ENCODE measurements around the gene CIRBP.

CIRBP gene

GRCh38 chr19:1270213-1270853, 1.2 kb downstream of the CIRBP start:
- no peak for DNase-seq

- DNase-seq = no peak
These were observed 1.9 kb downstream of the CIRBP start for GRCh38 chr19:1270854-1271527.

GRCh38 chr19:1271528-1272422, 2.6 kb downstream of the CIRBP start:
- DNase-seq = no peak

DNA sequence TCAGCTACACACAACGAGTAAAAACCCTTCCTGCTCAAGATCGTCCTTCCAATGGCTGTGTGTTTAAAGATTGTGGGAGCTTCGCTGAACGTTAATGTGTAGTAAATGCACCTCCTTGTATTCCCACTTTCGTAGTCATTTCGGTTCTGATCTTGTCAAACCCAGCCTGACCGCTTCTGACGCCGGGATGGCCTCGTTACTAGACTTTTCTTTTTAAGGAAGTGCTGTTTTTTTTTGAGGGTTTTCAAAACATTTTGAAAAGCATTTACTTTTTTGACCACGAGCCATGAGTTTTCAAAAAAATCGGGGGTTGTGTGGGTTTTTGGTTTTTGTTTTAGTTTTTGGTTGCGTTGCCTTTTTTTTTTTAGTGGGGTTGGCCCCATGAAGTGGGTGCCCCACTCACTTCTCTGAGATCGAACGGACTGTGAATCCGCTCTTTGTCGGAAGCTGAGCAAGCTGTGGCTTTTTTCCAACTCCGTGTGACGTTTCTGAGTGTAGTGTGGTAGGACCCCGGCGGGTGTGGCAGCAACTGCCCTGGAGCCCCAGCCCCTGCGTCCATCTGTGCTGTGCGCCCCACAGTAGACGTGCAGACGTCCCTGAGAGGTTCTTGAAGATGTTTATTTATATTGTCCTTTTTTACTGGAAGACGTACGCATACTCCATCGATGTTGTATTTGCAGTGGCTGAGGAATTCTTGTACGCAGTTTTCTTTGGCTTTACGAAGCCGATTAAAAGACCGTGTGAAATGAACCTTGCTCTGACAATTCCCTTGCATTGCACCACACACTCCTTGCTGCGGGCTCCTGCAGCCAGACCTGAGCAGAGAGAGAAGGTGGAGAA, 3.5 kb downstream of the CIRBP start:
- DNase-seq = no peak

DNA sequence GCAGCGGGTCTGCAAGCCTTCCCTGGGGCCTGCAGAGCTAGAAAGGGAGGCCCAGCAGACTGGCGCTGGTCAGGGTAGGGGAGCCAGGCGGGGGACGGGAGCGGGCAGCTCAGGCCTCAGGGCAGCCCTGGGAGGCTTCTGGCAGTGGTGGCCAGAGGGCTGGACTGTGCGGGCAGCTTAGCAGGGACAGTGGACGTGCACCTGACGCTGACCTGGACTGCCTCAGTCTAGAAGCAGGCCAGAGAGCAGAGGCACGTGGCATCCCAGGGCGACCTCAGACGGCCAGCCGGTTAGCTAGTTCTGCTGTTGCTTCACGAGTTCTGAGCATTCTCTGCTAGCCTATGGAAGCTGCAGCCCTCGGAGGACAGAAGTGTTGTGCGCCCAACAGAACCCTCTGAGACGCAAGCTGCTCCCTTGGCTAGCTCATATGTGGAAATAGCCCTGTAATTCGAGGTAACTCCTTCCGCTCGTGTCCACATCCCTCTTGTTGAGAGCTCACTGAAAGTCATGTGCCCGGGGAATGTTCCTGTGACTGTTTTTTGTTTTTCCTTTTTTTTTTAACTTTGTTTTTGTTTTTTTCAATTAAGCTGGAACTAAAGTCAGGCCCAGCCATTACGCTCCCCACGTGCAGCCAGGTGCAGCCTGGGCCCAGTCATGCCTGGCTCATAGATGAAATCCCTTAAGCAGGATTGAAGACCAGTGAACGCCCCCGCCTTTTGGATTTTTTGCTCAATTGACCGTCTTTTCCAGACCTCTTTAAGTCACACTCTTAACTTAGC, 4.3 kb downstream of the CIRBP start:
- no peak for DNase-seq

DNA sequence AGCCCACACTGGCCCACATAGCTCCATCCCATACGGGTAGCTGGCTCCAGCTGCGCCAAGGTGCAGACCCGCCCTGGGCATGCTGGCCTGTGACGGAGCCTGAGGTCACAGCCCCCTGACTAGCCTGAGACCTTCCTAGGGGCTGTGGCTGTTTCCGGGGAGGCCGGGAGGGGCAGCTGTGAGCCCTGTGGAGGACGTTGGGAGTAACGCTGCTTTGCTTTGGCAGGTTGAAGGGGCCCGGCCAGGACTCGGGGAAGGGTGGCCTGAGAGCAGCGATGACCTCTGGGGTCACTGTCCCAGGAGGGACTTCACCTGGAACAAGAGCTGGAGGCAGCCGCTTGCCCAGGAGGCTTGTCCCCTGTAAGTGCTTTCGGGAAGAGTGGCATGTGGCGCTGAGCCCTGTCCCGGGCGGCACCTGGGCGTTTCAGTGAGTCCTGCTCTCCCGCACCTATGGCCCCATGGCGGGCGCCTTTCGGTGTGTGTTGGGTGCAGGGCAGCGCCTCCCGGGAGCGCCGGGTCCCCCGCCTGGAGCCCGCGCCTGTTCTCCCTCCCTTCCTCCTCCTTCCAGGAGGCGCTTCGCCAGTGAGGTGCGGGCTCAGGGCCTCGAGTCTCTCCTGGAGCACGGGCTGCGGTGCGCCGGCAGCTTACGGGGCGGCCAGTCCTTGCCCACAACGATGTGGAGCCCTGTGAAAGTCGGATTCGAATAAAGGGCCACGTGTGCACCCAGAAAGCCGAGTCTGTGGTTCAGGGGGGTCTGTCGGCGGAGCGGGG, 5.1 kb downstream of the CIRBP start:
- no peak for DNase-seq

GRCh38 chr19:1274852-1275259, 5.7 kb downstream of the CIRBP start:
- no peak for DNase-seq

DNA sequence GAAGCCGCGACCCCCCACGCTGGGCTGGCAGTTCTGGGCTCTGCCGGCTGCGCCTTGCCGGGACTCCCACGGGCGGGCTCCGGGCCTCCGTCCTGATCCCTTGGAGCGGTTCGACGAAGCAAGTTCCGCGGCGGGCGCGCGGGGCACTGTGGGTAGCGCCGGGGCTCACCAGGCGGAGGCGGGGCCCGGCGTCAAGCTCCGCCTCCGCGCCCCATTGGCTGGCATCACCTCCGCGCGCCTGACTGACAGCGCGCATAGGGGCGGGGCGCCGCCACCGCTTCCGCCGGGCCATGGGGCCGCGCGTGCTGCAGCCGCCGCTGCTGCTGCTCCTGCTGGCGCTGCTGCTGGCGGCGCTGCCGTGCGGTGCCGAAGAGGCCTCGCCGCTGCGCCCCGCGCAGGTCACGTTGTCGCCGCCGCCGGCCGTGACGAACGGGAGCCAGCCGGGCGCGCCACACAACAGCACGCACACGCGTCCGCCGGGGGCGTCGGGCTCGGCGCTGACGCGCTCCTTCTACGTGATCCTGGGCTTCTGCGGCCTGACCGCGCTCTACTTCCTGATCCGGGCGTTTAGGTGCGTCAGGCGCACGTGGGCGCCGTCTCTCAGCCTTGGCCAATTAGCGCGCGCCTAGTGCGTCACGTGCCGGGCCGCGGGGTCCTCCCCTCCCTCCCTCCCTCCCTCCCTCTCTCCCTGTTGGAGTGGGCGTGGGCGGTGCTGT, 6.3 kb downstream of the CIRBP start, which contains the start of gene FAM174C:
Gene FAM174C, plus strand, starts transcription at position 271 of the 716 bp plus-strand sequence. Its CDS starts 20 bp downstream, at position 291.
- peak; percentile 88 for DNase-seq

DNA sequence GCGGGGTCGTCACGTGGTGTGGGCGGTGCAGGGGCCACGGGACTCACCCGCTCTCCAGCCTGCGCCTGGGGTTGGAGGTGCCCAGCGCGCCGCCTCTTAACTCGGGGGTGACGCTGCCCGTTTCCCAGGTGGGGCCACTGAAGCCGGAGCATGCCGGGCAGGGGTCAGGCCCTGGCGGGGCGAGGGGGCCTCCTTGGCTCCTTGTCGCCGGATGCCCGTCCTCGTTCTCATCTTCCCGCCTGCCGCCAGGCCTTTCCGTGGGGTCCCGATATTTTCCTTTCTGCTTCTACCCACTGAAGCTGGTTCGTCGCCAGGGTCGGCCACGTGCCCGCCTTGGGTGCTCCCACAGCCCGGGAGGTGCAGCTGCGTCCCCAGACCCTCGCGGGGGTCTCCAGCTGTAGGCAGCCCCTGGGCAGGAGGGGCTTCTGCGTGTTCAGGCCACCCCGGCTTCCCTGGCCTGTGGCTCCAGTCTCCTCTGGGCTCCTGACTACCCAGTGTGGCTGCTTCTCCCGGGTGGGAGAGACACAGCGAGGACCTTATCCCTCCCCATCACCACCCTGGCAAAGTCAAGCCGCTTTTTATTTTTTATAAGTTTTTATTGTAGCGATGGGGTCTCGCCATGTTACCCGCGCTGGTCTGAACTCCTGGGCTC, 7.0 kb downstream of the CIRBP start:
- no peak for DNase-seq

DNA sequence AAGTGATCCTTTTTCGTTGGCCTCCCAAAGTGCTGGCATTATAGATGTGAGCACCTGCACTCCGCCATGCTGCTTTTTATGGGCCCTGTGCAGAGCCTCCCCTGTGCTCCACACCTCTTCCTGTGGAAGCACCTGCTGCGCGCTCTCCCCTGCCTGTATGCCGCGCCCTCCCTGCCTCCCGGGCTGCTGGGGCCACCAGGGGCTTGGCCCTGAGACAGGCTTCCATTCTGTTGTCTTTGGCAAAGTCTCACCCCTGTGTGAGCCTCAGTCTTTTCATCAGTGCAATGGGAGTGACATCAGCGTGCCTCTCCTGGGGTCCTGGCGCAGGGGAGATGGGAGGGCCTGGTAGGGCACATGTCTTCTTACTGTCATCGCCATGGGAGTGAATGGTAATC, 7.5 kb downstream of the CIRBP start:
- no peak for DNase-seq

- DNase-seq = no peak
These were observed 7.9 kb downstream of the CIRBP start for GRCh38 chr19:1277061-1277460.

DNA sequence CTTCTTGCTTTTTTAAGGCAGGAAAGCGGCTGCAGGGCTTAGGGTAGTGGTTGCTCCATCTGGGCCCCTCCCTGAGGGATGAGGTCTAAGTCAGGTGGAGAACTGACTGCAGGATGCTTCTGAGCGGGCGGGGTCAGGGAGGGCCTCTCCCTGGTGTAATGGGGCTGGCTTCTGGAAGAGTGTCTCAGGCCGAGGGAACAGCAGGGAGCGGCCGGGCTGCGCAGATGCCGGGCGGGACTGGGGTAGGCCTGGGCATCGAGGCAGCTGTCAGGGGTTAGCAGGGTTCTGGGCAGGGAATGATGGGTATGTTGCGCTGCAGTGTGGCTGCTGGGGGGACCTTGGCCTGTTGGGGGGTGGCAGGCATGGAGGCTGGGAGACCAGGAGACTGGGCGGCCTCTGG, 8.9 kb downstream of the CIRBP start:
- DNase-seq = no peak

DNA sequence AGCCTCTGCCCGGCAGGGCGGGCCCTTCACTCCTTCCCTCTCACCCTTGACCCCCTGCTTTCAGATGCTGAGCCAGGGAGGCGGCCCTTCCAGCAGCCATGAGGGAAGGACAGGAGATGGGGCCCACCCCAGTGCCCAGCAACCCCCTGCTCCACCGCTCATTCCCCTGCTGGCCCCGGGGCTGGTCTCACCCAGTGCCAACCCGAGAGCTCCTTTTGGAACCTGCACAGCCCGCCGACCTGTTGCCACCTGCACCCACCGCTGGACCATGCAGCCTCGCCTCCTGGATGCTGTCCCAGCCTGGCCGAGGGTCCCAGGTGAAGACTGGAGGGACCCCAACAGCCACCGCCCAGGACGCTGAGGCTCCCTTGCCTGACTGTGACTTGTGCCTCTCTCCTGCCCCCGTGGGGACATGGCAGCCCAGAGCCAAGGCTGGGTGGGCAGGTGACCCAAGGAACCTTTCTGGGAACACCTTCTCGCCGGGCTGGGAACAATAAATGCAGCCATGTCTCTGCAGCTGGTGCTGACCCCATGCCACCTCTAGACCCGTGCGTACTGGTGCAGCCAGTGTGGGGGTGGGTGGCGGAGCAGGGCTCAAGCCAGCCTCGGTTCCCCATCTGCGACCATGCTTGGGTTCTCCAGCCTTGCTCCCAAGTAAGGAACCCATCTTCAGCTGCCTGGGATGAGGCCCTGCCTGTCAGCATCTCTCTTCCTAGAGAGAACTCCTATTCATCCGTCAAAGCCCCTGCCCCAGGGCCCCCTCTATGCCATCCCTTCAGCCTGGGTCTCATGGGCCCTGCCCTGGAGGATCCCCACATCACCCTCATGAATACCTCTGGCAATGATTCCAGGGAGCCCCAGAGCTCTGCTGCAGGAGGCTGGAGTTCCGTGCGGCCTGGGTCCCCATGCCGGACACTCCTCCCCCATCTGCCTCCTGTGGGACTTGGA, 9.9 kb downstream of the CIRBP start:
- no peak for DNase-seq

DNA sequence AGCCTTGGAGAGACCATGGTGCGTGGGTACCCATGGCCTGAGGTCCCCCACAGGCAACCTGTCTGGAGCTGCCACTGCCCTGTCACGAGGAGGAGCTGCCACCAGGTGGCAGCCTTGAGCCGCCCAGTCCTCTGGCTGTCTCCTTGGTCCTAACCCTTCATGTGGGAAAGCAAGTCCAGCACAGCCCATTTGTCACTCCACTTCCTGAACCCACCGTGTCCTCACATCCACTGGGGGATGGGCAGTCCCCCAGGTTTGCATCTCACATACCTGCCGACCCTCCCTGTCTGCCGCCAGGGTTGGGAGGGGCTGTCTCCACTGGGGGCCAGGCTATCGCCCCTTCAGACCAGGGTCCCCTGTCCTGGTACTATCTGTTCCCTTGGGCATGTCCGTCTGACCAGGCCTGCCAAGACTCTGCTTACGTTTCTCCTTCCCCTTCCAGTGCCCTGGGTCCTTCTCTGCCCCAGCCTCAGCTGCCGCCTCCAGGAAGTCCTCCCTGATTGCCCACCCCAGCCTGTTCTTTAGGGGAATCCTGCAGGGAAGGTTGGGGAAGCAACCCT, 10.7 kb downstream of the CIRBP start:
- DNase-seq = peak; percentile 48

DNA sequence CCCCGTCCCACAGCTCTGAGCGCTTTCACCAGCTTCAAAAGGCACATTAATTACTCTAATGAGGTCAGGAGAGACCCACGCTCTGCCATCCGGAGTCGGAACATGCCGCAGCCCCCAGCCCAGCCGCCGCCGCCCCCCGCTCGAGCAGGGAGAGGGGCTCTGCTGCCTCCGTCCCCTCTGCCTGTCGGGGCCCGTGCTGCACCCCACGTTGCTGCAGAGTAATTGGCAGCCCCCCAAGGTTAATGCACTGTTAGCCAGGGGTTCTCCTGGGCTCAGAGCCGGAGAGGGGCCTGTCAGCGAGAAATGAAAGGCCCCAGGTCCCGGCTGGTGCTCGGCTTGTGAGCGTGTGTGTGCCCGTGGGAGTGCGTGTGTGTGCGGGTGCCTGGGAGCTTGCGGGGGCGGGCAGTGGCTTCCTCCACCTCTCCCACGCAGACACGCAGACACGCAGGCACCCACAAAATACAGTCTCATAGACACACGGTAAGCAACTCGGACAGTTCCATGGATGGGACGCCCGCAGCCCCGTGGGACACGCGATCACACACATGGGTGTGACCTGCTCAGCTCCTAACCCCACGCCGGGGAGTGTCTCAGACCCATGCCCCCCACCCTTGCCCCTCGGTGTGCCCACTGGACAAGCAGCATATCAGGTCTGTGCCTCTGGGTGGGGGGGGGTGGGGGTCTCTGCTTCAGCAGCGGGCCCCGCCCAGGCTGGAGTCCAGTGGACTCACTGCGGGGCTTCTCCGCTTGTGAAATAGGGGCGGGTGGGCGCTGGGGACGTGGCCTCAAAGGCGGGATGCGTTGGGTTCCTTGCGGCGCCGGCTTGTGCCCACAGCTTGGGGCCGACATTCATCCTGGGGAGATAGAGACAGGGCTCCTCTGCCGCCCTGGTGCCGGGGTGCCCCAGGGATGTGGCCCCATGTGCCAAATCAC, 11.8 kb downstream of the CIRBP start:
- DNase-seq = no peak

- DNase-seq = no peak
These were observed 12.6 kb downstream of the CIRBP start for GRCh38 chr19:1281569-1282287.
